GM21619 (cell line): ENCODE measurements around the gene METRN.
"Not testable (repeated sequence)": the region's sequence is repeated elsewhere in the genome, so short reads cannot be mapped to it uniquely, and the experiment has no call there.

Experiments used
- ATAC-seq: cut with Tn5 transposase; IDR thresholded peaks from one replicate; pipeline ENCODE4 v1.9.1; 2021; ENCODE audit not compliant: unreplicated experiment

The METRN gene

DNA sequence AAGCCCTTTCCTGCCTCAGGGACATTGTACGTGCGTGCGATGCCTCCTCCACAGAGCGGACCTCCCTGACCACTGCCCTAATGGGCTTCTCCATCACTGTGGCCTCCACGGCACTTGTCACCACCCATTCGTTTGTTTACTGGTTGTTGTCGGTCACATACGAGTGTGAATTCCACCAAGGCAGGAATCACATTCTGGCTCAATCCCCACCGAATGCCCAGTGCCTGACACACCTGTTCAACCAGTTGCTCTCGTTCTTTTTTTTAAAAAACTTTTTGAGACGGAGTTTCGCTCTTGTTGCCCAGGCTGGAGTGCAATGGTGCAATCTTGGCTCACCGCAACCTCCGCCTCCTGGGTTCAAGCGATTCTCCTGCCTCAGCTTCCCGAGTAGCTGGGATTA is 23.7 kb upstream of the METRN start:
- not testable (repeated sequence) for ATAC-seq

DNA sequence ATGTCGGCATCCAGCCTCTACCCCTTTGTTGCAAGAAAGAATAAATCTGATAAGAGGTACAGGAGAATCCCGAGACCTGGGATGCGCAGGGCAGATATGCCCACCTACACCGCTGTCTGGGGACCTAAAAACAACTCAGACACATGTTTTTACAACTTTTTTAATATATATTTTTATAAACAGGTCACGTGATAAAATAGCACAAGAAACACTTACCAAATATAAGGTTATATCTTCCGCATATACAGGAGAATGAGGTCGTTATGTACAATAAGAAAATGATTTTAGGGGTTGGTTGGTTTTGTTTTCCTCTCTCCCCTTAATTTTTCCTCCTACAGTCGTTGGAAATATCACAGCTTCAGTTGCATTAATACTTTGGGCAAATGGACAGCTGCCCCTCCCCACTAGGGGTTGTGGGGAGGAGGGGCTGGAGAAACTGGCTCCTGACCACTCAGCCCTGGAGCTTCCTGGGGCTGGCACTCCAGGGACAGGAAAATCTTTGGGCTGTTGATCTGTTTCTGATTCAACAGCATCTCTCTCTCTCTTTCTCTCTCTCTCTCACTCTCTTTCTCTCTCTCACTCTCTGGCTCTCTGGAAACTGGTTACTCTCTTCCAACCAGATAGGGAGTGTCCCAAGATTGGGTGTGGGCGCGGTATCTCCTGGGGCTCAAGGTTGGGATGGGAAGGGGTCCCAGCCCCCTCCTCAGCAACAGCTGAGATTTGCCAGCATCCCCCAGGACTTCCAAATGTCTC is 22.4 kb upstream of the METRN start:
- ATAC-seq = no peak

DNA sequence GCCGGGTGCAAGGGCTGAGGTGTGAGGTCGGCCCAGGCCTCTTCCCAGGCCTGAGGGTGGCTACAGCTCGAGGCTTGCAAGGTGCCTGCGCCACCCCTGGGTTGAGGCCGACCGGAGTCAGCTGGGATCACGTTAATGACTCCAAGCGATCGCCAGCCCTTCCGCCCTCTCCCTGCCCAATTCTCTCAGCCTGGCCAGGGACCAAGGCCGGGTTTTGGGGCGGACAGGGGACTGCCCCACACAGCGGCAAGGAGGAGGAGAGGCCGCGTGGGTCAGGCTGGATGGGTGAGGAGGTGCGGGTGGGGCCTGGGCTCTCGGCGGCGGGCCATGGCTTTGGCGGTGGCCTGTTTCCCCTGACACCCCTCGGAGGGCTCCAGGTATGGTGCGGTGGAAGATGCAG is 21.6 kb upstream of the METRN start:
- no peak for ATAC-seq

DNA sequence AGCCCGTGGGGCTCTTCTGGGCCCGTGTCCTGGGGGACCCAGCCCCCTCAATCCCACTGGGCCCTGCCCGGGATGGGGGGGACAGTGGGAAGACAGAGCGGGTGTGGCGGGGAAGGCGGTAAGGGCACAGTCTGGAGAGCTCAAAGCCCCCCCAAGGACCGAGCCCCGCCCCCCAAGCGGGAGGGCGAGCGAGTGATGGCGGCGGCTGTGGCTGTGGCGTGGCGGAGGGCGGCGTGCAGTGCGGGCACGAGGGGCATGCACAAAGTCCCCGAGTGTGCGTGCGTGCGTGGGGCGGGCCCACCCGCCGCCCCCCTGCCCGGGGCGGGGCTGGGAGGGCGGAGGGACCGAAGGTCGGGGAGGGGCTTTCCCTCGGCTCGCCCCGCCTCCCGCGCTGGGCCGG is 21.2 kb upstream of the METRN start:
- no peak for ATAC-seq

DNA sequence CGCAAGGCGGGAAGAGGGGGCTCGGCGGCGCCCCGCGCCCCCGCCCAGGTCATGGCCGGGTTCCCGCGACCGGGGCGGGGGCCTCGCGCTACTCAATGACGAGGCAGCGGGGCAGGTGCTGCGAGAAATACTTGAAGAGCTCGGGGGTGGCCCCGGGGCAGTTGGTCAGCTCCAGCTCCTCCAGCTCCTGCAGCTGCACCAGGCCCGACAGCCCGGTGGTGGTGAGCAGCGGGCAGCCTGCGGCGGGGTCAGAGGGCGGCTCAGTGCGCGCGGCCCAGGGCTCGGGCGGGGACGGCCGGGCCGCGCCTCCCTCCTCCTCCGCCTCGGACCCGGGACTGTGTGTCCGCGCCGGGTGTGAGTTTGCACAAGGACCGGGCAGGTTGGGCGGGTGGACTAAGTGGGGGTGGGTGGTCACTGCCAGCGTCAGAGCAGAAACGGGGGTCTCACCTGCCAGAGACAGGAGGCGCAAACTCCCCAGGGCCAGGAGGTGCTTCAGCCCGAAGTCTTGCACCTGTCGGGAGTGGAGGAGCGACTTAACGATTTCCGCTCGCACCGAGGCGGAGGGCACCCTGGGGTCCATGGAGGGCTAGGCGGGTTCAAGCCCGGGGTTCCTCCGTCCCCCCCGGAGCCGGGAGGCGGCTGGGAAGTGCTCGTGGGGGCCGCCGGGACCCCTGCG is 20.6 kb upstream of the METRN start:
- no peak for ATAC-seq

DNA sequence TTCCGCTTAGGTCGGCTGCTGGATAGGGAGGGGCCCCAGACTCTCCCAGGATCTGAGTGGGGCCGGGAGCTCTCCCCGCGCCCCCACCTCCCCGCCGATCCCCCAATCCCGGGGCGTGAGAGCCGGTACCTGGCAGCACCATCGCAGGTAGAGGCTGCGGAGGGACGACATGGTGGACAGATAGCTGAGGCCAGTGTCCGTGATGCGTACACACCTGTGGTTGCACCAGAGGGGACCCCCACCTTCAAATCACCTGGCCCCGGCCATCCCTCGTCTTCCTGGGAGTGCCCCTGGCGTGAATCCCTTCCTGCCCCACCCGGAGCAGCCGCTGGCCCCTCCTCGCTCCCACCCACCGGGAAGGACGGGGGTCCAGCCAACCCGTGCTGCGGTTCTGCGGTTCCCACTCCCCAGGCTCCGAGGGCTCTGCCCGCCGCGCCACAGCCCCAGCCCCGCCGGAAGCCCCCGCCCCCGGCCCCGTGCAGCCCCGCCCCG is 20.0 kb upstream of the METRN start:
- ATAC-seq = no peak

DNA sequence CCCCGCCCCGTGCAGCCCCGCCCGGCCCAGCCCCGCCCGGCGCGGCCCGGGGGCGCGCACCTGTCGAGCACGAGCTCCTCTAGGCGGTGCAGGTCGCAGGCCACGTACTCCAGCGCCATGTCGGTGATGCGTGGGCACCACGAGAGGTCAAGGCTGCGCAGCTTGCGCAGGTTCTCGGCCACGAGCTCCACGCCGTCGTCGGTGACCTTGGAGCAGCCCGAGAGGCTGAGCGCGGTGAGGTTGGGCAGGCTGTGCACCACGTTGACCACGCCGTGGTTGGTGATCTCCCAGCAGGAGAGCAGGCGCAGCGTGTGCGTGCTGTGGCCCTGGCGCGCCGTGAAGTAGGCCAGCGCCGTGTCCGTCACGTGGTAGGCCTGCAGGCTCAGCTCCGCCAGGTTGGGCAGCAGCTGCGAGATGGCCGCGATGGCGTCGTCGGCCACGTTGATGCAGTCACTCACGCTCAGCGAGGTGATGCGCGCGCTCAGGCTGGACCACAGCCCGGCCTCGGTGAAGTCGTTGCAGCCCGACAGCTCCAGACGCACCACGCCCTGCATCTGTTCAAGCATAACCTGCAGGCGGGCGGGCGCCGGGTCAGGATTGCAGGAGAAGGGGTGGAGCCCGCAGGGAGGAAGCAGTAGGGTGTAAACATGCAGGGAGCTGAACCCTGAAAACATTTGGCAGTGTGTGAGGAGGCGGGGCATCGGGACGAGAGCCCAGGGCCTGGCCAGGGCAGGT is 19.4 kb upstream of the METRN start:
- ATAC-seq = no peak

DNA sequence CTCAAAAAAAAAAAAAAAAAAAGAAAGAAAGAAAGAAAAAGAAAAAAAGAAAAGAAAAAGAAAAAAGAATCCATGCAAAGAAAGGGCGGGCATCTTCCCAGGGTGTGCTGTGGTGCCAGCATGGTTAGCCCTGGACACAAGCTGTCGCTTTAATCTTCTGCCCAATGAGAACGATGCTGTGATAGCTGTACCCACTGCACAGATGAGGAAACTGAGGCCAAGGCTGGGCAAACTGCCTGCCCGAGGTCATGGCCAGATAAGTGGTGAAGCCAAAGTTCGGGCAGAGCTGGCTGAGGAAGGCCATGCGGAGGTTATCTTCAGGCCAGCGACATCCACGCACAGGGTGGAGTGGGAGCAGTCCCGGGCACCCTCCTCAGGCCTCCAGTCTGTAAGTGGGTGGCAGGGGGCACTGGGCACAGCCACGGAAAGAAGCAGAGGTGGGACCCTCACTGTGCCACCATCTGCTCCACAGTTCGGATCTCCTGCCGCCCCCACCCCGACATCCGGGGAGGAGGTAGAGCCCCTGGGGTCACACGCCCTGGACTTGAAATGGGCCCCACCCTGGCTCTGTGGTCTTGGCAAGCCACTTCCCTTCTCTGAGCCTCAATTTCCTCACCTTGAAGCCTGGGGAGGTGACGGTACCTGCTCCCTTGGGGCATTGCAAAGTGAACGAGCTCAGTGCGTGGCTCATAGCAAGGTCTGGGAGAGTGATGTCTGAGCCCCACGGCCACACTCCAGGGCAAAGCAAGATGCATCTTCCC is 15.8 kb upstream of the METRN start:
- no peak for ATAC-seq

DNA sequence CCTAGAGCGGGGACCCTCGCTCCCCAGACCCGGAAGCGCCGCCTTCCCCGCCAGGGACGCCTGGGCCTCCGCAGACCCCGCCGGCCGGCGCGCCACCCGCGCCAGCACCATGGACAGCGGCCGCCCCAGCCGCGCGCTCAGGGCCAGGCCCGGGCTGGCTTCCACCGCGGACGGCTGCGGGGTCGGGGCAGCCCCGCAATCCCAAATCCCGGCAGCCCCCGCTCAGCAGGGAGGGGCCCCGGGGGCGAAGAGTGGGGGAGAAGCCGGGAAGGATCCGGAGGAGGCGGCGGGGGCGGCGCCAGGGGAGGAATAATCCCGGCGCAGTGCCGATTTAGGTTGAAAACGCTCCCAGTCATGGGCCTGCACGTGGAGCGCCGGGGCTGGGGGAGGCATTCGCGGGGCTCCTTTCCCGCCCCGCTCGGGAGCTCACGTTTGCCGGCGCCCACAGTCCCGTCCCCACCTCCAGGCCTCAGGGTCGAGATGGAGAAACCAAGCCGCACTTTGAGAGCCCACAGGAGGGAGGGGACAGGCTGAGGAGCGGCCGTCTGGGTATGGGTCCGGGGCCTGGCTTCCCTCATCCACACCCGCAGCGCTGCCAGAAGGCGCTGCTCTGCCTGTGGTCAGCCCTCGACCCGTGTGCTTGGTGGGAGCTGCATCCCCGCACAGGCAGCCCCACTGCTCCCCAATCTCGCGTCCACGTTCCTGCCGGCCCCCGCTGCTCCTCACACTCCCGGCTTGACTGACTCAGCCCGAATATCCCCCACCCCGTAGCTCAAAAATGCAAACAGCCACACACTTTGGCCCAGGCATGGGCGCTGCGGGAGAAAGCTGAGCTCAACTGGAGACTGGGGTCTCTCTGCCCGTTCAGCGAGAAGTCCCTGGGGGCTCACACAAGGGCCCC is 14.0 kb upstream of the METRN start:
- no peak for ATAC-seq

DNA sequence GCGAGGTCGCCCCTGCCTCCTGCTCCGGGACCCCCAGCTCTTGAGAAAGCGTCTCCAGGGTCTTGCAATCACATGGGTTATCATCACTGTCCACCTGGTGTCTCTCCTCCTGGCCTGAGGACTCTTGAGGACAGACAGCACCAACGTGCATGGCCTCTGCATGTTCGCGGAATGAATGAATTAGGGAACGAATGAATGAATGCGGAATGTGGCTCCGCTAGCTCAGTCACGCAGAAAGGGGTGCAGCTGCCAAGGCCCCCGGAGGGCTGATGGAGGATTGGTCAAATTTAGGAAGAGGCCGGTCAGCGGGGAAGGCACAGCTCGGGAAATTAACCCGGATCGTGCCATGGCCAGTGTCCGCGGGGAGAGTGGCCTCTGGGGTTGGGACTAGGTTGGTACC is 12.6 kb upstream of the METRN start:
- no peak for ATAC-seq

DNA sequence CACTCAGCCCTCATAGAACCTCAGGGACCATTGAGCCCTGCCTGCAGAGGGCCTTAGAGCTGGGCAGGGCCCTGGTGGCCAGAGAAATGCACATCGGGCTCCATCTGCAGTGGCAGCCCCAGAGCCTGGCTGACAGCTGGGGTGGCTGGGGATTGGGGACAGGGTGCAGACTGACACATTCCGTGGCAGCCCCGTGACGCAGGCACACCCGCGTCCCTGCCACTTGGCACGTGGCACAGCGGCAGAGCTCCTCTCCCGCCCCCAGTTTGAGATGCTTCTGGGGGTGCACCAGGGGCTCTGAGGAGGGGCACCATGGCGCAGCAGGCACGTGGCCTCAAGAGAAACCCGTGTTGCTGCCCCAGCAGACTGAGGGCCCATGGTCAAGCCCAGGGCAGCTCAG is 11.5 kb upstream of the METRN start:
- no peak for ATAC-seq

DNA sequence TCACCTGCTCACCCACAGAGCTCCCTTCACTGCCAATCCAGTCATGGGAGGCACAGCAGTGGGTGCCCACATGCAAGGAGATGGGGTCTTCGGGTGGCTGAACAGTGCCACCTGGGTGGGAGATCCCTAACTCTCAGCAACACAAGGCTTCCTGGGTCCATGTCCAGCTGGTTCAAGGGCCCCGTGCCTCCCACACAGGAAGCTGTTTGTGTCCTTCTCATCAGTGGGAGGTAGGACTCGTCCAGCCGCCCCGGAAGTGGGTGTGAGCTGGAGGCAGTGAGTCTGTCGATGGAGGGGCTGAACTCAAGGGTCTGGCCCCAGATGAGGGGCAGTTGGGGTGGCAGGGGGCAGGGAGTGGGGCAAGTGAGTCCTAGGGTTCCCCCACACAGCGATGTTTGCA is 10.9 kb upstream of the METRN start:
- no peak for ATAC-seq

DNA sequence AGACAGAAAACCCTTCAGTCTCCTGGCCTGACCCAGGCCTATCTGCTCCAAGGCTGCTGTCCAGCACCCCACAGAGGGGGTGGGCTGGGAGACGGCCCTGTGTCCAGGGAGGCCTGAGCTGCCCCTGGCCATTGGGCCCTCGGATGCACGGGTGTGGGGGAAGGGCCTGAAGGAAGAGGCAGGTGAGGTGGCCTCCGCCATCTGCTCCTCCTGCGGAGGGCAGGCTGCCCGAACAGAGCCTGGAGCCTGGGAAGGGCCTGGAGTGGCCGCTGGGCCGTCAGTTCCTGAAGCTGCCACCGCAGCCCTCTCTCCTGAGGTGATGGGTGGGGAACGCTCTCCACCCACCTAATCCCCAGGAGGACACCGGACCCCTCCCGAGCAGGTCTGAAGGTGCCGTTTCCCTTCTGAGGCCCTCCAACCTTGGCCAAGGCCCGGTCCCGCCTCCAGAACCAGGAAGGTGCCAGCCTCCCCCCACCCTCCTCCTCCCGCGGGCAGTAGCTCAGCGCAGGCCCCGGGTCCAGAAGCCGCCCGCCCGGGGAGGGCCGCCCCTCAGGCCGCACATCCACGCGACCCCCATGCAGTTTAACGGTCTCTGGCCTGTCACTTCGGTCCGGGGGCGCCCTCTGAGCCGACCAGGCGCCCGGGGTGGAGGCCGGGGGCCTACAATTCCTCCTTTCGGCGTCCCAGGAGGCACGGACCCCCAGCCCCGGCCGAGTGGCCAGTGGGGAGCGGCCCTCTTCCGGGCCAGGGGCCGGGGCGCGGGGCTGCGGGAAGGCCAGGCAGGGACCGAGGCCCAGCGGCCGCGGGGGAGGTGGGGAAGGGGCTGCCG is 10.2 kb upstream of the METRN start:
- no peak for ATAC-seq

DNA sequence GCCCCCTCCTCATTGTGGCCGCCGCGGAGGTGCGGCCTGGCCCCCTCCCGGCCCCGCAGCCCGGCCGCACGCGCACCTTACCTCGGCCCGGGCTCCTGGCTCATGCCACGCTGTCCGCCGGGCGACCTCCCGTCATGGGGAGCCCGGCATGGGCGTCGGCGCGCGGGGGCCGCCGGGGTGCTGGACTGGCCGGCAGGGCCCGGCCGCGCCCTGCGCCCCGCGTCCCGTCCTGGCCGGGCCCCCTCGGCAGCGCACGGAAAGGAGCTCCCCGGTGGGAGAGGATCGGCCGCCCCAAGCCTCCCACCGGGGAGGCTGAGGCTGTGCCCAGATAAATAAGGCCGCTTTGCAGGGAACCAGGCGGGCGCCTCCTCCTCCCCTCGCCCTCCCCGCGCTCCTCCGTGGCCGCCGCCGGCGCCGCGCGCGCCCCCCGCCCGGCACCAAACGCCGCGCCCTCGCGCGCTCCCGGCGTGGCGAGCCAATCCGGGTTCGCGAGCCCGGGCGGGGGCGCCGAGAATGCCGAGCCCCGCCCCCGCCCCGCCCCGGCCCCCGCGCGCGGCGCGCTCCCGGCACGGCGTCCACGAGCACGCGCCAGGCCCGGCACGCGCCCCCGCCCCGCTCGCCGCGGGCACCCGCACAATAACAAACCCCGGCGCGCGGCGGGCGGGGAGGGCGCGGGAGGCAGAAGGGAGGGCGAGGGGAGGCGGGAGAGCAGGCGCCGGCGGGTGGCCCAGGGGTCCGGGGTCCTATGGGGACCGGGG is 9.3 kb upstream of the METRN start, which contains the start of gene FBXL16:
Gene FBXL16, minus strand, starts transcription at position 371 of the 758 bp plus-strand sequence. CDS start 8,396 bp downstream, outside the sequence.
- ATAC-seq = no peak

DNA sequence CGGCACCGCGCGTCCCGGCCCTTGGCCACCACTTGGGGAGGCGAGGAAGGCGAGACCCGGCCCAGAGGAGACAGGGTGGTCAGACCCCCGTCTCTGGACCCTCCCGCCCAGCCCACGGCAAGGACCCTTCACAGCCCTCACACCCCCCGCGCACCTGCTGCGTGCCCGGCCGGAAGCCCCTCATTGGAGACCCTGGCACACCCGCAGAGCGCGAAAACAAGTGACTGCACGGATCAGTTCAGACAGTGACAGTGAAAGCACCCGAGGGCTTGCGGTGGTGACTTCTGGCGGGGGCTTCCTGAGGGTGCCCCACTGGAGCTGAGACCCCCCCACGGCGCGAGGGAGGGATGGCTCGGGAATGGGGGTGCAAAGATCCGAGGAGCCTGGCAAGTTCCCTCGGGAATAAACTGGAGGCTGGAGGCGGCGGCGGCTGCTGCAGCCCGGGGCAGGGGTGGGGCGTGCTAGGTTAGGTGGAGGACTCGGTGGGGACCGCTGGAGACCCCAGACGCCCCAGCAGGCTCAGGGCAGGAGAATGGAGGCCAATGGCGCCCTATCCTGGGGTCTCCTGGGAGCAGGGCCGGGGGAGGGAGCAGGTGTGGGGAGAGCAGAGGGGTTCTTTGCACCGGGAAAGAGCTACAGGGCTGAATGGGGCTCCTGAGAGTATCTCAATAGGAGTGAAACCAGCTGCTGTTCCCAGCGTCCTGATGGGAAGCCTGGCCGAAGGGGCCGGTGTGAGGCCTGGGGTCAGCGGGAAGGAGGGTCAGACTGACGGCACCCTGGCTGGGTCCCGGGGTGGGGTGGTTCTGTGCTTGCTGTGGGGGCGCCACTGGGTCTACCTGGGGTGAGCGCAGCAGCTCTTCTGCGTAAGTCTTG is 8.5 kb upstream of the METRN start:
- no peak for ATAC-seq

DNA sequence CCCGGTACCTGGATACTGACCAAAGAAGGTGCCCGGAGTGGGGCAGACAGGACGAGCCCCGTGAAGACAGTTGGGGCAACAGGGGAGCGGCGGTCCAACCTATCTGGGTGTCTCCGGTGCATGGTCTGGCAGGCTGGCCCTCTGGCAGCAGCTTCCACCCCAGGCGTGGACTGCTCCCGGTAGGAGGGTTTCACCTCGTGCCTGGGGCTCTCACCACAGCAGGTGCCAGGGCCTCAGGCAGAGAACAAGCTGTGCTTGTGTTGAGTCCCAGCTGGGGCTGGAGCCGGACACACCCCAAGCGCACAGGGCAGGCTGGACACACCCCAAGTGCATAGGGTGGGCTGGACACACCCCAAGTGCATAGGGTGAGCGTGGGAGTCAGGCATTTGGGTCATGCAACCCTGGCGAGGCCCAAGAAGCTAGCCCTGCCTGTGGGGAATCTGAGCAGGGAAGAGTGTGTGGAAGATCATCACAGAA is 7.8 kb upstream of the METRN start:
- ATAC-seq = no peak

DNA sequence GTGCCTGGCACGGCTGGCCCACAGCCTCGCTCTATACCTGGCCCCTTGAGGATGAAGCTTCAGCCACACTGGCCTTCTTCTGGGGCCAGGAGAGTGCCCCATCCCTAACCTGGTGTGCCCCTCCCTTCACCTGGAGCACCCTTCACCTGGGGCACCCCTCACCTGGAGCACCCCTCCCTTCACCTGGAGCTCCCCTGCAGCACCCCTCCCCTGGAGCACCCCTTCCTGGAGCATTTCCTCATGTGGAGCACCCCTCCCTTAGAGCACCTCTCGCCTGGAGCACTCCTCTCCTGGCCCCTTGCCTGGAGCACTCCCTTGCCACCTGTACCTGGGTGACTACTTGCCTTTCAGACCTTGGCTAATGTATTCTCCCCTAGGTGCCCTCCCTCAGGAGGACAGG is 6.9 kb upstream of the METRN start:
- ATAC-seq = no peak
